ENCODE measurements around the gene FYTTD1.

Gene FYTTD1

DNA sequence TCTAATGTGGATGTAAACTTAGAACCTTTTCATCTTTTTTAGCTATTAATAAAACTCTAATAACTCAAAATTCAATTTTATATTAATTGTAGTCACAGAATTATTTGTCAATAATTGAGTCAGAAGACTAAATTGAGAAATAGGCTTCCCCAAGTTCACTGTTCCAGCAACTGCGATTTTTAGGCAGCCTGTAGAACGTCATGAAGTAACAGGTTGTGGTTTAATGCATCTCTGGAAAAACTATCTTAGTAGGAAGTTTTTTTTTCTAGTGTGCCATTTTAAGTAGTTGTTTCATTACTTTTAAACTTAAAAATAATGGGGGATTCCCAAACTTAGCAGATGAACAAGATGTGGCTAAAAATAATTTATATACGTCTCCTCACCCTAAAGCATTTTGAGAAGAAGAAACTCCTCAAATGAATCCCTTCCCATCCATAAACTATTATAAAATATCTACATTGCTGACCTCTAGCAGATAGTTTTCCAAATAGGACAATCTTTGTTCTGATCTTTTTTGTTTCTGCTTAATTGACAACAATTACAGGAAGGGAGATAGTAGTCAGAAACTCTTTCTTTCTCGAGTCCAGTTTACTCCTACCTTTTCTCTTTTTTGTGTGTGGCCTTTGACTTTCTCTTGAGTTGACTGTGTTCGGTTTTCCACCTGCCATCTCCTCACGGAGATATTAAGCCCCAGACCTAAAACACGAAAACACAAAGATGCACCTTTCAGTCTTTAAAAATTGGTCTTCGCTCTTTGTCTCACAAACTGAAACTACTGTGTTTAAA, 84.4 kb downstream of the FYTTD1 start:
- no peak for DNase-seq (ENCODE audit: low read depth in 2 of 2)

DNA sequence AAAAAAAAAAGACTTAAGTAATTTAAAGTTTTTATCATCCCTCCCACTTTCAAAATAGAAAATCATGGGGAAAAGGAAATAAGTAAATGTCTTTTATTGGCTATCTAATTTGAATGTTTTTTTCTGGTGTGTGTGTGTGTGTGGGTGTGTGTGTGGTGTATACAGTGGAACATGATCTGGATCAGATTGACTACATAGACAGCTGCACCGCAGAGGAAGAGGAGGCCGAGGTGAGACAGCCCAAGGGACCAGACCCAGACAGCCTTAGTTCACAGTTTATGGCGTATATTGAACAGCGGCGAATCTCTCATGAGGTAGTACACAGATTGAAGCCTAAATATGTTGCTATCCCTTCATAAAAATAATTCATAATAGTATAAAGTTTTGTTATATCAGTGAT, 85.8 kb downstream of the FYTTD1 start:
- no peak for DNase-seq (ENCODE audit: low read depth in 2 of 2)

DNA sequence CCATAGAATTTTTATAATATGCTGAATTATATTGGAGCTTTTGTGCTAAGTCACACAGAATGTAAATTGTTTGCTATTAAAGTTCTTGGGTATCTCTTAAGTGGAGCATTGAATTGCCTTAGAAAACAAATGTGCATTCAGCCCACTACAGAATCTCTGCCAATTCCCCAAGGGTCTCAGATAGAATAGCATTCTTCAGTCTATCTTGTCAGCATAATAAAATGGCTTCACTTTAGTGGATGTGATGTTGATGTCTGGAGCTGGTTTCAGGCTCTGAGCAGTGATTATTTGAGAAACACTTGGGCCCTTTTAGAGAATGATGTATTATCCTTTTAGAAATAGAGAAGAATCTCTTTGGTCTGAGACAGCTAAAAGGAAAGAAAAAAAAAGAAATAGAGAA, 86.6 kb downstream of the FYTTD1 start:
- DNase-seq (ENCODE audit: low read depth in 2 of 2), result no peak
